PFSK-1 (cell line): ENCODE results near the gene CEP104.

Source experiments
- POLR2AphosphoS5 ChIP-seq: IDR thresholded peaks from 2 replicates; pipeline ENCODE4 v1.6.1; 2012; ENCODE audit warnings: low read depth, mild to moderate bottlenecking, control low read depth, low read length, moderate library complexity
- SIN3A ChIP-seq: IDR thresholded peaks from 2 replicates; pipeline ENCODE4 v1.6.1; 2012; ENCODE audit warnings: mild to moderate bottlenecking, low read length, moderate library complexity, borderline replicate concordance; ENCODE audit not compliant: insufficient read depth
- TAF1 ChIP-seq: IDR thresholded peaks from 2 replicates; pipeline ENCODE4 v1.6.1; 2012; ENCODE audit warnings: low read length, control low read depth, borderline replicate concordance; ENCODE audit not compliant: insufficient read depth
- TF ChIP-seq, protein P1 (sequence below), 2 experiments: IDR thresholded peaks; 2 replicates each; pipeline versions ENCODE4 v1.6.1 to v1.8.0; 2011 to 2012; ENCODE audit warnings: low read depth in 2 of 2, low read length in 2 of 2, control low read depth in 1 of 2, inconsistent platforms in 1 of 2, mild to moderate bottlenecking in 1 of 2, moderate library complexity in 1 of 2; ENCODE audit not compliant: insufficient read depth in 1 of 2

DNA sequence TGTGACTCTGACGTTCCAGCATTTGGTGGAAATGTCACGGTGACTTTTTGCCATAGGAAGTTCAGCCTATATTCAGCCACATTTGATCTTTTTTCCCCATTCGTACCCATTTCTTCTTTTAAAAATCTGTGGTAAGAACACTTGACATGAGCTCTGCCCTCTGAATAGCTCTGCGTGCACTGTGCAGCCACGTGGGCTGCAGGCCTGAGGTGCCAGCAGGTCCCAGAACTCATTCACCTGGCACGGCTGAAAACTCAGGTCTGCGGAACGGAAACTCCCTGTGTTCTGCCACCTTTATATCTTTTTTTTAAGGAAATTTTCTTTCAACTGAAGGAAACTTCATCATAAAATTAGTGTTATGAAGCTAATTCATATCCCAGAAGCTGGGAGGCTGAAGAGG, 28.6 kb downstream of the CEP104 start:
- no peak for TF ChIP-seq POLR2AphosphoS5
- TF ChIP-seq TAF1, result no peak
- TF ChIP-seq, protein P1, sequence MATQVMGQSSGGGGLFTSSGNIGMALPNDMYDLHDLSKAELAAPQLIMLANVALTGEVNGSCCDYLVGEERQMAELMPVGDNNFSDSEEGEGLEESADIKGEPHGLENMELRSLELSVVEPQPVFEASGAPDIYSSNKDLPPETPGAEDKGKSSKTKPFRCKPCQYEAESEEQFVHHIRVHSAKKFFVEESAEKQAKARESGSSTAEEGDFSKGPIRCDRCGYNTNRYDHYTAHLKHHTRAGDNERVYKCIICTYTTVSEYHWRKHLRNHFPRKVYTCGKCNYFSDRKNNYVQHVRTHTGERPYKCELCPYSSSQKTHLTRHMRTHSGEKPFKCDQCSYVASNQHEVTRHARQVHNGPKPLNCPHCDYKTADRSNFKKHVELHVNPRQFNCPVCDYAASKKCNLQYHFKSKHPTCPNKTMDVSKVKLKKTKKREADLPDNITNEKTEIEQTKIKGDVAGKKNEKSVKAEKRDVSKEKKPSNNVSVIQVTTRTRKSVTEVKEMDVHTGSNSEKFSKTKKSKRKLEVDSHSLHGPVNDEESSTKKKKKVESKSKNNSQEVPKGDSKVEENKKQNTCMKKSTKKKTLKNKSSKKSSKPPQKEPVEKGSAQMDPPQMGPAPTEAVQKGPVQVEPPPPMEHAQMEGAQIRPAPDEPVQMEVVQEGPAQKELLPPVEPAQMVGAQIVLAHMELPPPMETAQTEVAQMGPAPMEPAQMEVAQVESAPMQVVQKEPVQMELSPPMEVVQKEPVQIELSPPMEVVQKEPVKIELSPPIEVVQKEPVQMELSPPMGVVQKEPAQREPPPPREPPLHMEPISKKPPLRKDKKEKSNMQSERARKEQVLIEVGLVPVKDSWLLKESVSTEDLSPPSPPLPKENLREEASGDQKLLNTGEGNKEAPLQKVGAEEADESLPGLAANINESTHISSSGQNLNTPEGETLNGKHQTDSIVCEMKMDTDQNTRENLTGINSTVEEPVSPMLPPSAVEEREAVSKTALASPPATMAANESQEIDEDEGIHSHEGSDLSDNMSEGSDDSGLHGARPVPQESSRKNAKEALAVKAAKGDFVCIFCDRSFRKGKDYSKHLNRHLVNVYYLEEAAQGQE (IDR thresholded peaks at IDR 0.05; ENCODE audit: insufficient read depth in 1 of 2, low read depth in 2 of 2, low read length in 2 of 2), result no peak
- TF ChIP-seq SIN3A, result no peak
